ENCODE measurements around the gene FCAMR. TPM values are rescaled to one million over a fixed set of nuclear protein-coding genes. Genes with fewer than 3 reads are reported as not detected.

The FCAMR gene
- total and polyA plus RNA-seq, 2 experiments from 2014 or later: not detected

- TF ChIP-seq, protein P1, sequence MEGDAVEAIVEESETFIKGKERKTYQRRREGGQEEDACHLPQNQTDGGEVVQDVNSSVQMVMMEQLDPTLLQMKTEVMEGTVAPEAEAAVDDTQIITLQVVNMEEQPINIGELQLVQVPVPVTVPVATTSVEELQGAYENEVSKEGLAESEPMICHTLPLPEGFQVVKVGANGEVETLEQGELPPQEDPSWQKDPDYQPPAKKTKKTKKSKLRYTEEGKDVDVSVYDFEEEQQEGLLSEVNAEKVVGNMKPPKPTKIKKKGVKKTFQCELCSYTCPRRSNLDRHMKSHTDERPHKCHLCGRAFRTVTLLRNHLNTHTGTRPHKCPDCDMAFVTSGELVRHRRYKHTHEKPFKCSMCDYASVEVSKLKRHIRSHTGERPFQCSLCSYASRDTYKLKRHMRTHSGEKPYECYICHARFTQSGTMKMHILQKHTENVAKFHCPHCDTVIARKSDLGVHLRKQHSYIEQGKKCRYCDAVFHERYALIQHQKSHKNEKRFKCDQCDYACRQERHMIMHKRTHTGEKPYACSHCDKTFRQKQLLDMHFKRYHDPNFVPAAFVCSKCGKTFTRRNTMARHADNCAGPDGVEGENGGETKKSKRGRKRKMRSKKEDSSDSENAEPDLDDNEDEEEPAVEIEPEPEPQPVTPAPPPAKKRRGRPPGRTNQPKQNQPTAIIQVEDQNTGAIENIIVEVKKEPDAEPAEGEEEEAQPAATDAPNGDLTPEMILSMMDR (IDR thresholded peaks at IDR 0.05; ENCODE audit: low read depth, low read length): no peak
- no peaks in the 10 kb centered on the region for H3K36me3 ChIP-seq
- H3K27ac ChIP-seq: no peak overlapping the region
- no peaks in the 10 kb centered on the region for H3K27me3 ChIP-seq
- DNase-seq (ENCODE audit: low read depth in 1 of 2, low spot score in 1 of 2): no peak
- H3K4me3 ChIP-seq: no peak overlapping the region
- H3K9me3 ChIP-seq (ENCODE audit: low read depth): no peaks in the 10 kb centered on the region
- peaks cover 2% of the 10 kb centered on the region for H3K4me1 ChIP-seq (ENCODE audit: low read depth)
Measured at GRCh38 chr1:206947255-206947654, 23.0 kb downstream of the FCAMR start.

- H3K27ac ChIP-seq: no peak within 1 kb of the TSS
- TF ChIP-seq, protein P1 (IDR thresholded peaks at IDR 0.05; ENCODE audit: low read depth, low read length): no peak
- DNase-seq (ENCODE audit: low read depth in 1 of 2, low spot score in 1 of 2): no peak
- H3K36me3 ChIP-seq: no peaks in the 10 kb centered on the region
- no peaks in the 10 kb centered on the region for H3K9me3 ChIP-seq (ENCODE audit: low read depth)
- H3K27me3 ChIP-seq: no peaks in the 10 kb centered on the region
- H3K4me1 ChIP-seq (ENCODE audit: low read depth): peaks cover 12% of the 10 kb centered on the region
- no peak within 1 kb of the TSS for H3K4me3 ChIP-seq
Measured at GRCh38 chr1:206946261-206946660, 24.0 kb downstream of the FCAMR start, which contains the start of gene PIGR. Gene PIGR (minus strand): TSS chr1:206946466. CDS start chr1:206940531, 5,935 bp downstream.

GRCh38 chr1:206945779-206946178 is 24.5 kb downstream of the FCAMR start:
- Histone ChIP-seq H3K9me3 (ENCODE audit: low read depth) (no peaks in the 10 kb centered on the region), H3K36me3 (no peaks in the 10 kb centered on the region), H3K4me1 (ENCODE audit: low read depth) (peaks cover 14% of the 10 kb centered on the region), H3K4me3 (no peak overlapping the region), H3K27me3 (no peaks in the 10 kb centered on the region), H3K27ac (no peak overlapping the region)
- TF ChIP-seq, protein P1 (IDR thresholded peaks at IDR 0.05; ENCODE audit: low read depth, low read length): no peak
- DNase-seq (ENCODE audit: low read depth in 1 of 2, low spot score in 1 of 2): no peak

- Histone ChIP-seq H3K36me3 (no peaks in the 10 kb centered on the region), H3K9me3 (ENCODE audit: low read depth) (no peaks in the 10 kb centered on the region), H3K27me3 (no peaks in the 10 kb centered on the region), H3K4me1 (ENCODE audit: low read depth) (peaks cover 14% of the 10 kb centered on the region), H3K4me3 (no peak overlapping the region), H3K27ac (no peak overlapping the region)
- TF ChIP-seq, protein P1 (IDR thresholded peaks at IDR 0.05; ENCODE audit: low read depth, low read length): no peak
- DNase-seq (ENCODE audit: low read depth in 1 of 2, low spot score in 1 of 2): no peak
Measured at GRCh38 chr1:206944703-206945102, 25.6 kb downstream of the FCAMR start.

GRCh38 chr1:206941766-206942418 is 28.4 kb downstream of the FCAMR start:
- Histone ChIP-seq H3K4me3 (no peak overlapping the region), H3K9me3 (ENCODE audit: low read depth) (no peaks in the 10 kb centered on the region), H3K4me1 (ENCODE audit: low read depth) (peaks cover 14% of the 10 kb centered on the region), H3K36me3 (no peaks in the 10 kb centered on the region), H3K27me3 (no peaks in the 10 kb centered on the region), H3K27ac (no peak overlapping the region)
- DNase-seq (ENCODE audit: low read depth in 1 of 2, low spot score in 1 of 2): peak in 1 of 2 donors; percentile 27
- TF ChIP-seq, protein P1 (IDR thresholded peaks at IDR 0.05; ENCODE audit: low read depth, low read length): no peak

Data from cardiac muscle cell (in vitro differentiated cells and primary cell).